Activated CD4-positive, CD25-positive, alpha-beta regulatory T cell (primary cell): ENCODE data around the gene THAP7.
"Not testable (repeated sequence)": the region's sequence is repeated elsewhere in the genome, so short reads cannot be mapped to it uniquely, and the experiment has no call there.

Experiments used
- DNase-seq, 4 experiments: peaks; one replicate each; lab custom pipeline; 2025; lab: John Stamatoyannopoulos, UW

THAP7 gene, protein sequence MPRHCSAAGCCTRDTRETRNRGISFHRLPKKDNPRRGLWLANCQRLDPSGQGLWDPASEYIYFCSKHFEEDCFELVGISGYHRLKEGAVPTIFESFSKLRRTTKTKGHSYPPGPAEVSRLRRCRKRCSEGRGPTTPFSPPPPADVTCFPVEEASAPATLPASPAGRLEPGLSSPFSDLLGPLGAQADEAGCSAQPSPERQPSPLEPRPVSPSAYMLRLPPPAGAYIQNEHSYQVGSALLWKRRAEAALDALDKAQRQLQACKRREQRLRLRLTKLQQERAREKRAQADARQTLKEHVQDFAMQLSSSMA

DNA sequence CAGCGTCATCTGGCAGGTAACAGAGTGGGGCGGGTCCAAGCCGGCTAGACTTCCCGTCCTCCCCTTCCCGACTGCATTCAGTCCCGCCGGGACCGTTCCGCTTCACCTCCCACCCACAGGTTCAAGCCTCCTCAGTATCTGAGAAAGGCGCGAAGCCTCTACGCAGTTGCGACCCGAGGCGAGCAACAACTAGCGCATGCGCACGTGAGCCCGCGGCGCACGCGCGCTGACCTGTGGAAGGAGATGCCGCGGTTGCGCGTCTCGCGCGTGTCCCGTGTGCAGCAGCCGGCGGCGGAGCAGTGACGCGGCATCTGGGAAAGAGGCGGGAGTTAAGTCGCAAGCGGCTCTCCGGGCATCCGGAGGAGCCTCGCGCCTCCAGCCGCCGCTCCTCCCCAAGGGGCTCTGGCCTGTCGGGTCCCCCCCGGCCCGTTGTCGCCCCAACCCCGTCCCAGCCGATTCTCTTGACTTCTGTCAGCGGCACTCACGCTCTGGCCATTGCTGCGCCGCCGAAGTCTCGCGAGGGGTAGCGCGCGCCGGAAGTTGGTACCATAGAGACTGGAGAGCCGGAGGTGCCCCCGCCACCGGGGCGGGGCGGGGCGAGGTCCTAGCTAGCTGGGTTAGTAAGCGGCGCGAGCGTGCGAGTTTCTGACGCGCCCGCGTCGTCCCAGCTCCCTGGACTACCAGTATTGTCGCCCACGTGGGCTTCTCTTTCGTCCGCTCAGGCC lies at the start of gene THAP7:
Gene THAP7, minus strand, starts transcription at position 518 of the 725 bp plus-strand sequence. Its CDS starts 207 bp downstream, at position 311.
- DNase-seq, result peak; percentile 91 to 96 (median 94)

DNA sequence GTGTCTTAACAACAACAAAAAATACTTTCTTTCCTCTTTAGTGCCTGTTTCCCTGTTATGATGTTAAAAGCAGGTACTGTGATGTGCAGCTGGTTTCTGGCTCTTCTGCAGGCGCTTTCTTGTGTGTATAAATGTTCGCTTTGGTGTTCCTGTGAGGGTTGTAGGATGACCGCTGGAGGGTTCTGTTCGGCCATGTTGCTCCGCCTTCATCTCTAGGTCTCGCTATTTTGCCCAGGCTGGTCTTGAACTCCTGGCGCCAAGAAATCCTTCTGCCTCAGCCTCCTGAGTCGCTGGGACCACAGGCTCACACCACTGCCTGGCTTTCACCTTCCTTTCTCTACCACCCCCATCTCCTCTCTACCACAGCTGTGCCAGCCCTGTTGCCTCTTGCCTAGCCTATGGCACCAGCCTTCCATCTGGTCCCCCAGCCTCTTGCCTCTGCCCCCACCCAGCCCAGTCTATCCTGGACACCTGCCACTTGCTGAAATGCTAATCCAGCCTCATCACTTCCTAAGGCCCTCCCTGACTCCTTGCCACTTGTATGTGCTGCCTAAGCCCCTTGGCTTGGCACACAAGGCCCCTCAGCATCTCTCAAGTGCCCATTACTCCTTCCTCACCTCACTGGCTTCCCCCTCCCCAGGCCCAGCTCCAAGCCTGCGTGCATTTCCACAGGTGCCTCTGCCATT lies 49.4 kb upstream of the THAP7 start:
- no peak for DNase-seq

DNA sequence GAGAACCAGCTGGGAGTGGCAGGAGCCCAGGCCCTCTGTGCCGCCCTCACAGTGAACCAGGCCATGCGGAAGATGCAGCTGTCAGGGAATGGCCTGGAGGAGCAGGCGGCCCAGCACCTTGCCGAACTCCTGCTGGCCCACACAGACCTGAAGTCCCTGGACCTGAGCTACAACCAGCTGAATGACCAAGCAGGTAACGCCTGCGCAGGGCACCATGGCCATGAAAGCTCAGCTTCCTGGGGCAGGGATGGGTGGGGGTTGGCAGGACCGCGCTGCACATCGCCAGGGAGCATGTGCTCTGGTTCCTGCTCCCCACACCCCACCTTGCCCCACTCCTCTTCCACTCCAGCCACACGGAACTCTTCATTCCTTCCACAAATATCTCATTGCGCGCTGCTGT lies 47.0 kb upstream of the THAP7 start:
- not testable (repeated sequence) for DNase-seq

DNA sequence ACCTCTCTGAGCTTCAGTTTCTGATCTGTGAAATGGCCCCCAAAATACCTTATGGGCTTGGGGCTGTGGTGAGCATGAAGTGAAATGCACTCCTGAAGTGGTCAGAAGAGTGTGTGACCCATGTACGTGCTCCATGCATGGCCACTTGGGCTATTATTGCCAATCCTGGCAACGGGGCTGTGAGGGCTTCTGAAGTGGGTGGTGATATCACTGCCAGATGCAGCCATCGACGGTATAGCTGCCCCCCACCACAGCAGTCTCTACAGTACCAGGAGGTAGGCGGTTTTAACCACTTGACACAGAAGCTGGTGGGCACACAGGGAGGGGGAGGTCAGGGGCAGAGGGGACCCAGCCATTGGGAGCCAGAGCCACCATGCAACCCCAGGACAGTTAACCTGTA lies 46.5 kb upstream of the THAP7 start:
- DNase-seq, result not testable (repeated sequence)

DNA sequence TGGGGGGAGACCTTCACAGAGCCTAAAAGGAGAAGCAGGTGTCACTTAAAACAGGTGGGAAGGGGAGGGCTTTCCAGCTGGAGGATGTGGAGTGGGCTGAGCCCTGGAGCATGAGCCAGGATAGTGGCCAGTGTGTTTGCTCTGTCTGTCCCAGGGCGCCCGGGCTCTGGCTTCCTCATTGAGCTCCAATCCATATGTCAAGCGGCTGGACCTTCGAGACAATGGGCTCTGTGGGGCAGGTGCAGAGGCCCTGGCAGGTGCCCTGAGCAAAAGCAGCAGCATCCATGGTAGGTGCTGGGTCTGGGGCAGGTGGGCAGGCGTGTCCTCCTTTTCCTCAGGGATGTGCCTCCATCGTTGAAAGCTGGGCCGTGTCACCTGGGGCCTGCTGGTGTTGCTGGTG lies 45.8 kb upstream of the THAP7 start:
- DNase-seq, result no peak

DNA sequence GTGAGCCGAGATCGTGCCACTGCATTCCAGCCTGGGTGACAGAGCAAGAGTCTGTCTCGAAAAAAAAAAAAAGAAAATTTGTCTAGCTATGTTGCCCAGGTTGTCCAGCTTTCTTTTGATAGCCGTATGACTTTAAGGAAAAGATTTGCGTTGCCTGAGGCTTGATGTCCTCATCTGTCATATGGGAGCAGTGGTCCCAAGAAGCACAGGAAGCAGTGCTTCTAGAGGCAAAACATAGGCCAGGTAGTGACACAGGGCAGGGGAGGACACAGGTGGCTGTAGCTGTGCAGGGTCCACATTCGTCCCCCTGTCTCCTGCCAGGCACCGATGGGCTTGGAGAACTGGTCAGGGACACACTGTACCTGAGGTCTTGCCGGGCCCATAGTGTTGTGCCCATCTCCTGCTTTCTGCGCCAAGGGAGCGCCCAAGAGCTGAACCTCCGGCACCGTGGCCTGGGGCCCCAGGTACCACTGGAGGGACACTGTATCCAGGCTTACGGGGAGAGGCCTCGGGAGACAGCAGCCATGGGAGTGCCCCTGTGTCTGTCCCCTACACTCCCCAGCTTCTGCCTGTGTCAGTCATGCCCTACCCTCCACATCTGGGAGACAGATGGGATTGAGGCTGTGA lies 45.2 kb upstream of the THAP7 start:
- no peak for DNase-seq

DNA sequence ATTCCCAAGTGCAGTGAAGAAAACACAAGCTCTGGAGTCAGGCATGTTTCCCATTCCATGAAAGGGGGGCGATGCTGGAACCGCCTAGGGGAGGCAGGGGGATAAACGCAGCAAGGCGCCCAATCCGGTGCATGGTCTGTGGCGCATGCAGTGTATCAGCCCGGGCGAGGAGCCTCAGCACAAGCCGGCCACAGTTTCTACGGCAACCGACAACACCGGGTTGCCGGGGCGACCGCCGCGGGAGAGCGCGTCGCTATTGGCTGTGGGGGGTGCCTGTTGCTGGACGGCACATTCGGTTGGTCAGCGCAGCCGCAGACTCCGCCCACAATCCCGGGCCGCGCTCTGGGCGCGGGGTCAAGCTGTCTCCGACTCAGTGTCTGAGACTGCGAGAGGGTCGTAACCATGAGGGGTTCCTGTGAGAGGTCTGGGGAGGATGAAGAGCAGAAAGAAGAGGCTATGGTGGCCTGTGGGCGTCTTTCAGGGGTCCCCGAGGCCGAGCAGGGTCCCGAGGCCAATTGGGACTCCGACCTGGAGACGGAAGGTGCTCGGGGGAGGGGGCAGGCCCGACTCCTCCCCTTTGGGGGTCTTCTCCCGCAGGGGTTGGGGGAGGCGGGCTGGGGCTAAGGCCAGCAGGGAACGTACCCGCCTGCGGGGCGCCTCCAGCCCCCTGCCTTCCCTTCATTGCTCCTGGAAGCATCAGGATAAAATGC lies 43.8 kb upstream of the THAP7 start, which contains the start of gene LRRC74B:
Gene LRRC74B, plus strand, starts transcription at position 362 of the 710 bp plus-strand sequence. Its CDS starts 41 bp downstream, at position 403.
- DNase-seq, result peak; percentile 45 to 48 (median 46)

DNA sequence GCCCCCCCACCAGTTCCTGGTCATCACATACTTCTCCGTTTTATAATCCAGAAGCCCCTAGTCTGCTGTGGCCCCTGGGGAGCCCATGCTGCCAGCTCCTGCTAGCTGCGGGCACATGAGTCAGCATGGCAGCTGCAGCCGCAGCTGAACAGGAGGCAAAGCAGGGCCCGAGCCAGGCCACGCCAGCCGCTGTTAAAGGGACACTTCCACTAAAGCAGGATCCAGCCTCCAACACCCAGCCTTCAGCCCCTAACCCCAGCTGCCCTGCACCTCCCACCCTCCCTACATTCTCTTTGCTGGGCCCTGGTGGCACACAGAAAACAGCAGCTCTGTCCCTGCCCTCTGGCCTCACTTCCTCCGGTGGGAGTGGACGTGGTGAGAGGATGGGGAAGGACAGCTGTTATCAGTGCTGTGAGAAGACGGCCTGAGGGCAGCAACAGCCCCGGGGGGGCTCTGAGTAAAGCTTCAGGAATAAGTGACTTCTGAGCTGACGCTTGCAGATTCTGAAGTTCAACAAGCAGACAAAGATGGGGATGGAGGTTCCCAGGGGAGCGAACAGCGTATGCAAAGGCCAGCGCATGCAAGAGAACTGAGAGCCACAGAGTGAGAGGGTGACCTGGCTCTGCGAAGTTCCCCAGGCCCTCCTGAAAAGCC lies 43.1 kb upstream of the THAP7 start:
- DNase-seq, result no peak

DNA sequence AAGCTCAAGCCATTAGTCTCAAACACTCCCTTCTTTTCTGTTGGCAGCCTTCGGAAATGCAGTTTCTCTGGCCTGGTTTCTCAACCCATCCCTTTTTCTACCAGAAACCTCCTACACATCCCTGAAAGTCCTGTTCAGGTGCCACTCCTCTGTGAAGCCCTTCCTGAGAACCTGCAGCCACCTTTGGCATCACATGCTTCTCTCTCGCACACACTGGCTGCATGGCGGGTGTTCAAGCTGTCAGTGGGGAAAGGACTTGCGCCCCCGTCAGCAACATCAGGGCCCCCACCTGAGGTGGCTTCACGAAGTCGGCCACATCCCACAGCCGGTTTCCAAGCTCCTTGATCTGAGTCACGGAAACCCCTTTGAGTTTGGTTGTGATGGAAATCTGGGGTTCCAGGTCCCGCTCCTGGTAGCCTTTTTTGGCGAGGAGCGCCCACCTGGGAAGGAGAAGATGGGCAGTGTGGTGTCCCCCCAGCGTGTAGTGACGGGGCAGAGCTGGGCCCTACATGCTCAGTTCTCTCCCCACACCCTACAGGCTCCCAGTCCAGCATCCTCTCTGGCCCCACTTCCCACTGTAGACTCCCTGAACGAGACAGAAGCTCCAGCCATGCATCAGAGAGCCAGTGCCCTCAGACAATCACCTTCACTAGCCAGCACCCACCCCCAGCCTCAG lies 42.1 kb upstream of the THAP7 start:
- DNase-seq, result no peak

DNA sequence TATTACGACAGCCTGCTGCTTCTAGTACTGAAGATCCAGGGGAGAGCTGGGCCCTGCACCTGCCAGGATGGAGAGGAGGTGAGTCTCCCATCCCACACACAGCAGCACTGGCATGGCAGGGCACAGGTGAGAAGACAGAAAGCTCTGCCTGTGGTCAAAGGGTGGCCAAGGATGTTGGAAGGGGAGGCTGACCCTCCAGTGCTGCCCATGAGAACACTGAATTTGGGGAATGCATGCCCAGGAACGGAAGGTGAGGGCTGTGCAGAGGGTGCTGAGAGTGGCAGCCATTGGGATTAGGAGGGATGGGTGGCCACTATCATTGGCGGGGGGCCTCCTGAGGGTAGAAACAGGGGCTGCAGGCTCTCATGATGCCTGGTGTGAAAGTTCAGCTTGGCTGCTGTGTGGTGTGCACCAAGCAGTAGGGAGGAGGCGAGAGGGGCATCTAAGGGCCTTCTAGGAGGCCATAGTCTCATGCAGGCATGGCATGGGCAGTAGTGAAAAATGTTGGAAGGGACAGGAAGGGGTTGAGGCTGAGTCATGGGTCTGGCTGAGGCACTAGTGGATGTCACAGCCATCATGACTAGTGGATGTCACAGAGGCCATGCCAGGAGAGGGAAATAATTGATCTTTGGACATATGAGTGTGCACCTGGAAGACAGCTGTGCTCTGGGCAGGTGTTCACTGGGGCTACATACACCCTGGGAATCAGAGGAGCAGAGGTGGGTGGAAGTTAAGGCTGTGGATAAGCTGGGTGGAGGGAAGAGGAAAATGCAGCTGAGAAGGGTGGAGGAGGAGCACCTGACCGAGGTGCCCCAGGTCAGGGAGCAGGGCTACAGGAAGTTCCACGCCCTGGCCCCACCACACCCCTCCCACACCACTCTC lies 41.3 kb upstream of the THAP7 start:
- DNase-seq, result no peak

DNA sequence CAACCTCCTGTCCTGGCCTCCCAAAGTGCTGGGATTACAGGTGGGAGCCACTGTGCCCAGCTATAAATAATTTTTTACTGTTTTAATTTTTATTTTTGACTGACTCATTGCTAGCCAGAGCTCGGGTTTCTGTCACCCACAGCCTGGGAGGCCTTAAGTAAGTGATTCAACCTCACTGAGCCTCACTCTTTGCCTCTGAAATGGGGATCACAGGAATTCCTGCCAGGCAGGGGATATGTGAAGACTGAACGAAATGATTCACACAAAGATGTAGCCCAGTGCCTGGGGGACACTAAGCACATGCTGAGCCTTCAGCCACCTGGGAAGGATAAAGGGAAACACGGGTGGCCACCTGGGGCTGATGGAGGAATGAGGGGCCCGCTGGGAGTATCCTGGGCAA lies 40.0 kb upstream of the THAP7 start:
- DNase-seq, result no peak

DNA sequence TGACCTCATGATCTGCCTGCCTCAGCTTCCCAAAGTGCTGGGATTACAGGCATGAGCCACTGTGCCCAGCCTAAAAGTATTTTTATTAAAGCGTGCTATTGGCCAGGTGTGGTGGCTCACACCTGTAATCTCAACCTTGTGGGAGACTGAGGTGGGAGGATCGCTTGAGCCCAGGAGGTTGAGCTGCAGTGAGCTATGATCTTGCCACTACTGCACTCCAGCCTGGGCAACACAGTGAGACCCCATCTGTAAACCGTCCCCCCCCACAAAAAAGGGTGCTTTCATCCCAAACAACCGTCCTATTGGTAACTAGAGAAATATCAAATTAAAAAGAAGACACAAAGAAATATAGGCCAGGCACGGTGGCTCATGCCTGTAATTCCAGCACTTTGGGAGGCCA lies 37.2 kb upstream of the THAP7 start:
- not testable (repeated sequence) for DNase-seq

DNA sequence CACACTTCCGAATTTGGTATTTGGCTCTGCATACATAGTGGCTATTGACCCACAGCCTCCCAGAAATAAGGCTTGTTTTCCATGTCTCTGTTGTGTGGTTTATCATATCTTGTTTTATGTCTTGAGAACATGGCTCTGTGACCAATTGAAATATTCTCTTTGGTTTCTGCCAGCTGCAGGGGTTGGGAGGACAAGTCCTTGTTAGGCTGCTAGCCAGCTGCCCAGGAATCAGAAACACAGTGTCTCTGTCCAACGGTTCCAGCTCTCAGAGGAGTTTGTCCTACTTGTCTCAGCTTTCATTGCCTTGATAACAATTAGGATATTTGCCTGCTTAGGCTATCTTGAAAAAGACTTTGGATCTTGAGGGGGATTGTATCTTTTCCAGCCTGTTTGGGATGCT lies 36.5 kb upstream of the THAP7 start:
- DNase-seq, result no peak

DNA sequence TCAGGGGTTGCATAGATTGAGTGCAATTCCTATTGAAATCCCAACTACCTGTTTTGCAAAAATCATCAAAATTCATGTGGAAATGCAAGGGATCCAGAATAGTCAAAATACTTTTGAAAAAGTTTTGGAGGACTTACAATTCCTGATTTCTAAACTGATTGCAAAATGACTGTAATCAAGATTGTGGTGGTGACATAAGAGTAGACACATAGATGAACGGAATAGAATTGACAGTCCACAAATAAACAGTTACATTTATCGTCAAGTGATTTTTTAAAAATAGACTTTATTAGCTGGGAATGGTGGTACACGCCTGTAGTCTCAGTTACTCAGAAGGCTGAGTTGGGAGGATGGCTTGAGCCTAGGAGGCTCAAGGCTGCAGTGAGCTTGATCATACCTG lies 33.1 kb upstream of the THAP7 start:
- no peak for DNase-seq

DNA sequence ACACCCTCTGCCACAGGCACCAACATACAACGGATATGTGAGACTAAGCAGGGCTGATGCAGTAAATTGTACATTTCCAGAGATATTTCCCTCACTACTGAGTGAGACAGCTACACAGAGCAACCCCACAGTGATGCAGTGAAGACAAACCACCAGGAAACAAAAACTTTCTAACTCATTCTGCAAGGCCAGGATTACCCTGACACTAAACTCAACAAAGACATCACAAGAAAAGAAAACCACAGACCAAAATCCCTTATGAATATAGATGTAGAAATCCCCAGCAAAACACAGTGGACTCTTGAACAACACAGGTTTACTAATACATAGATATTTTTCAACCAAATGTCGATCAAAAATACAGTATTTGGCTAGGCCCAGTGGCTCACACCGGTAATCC lies 32.0 kb upstream of the THAP7 start:
- DNase-seq, result no peak

DNA sequence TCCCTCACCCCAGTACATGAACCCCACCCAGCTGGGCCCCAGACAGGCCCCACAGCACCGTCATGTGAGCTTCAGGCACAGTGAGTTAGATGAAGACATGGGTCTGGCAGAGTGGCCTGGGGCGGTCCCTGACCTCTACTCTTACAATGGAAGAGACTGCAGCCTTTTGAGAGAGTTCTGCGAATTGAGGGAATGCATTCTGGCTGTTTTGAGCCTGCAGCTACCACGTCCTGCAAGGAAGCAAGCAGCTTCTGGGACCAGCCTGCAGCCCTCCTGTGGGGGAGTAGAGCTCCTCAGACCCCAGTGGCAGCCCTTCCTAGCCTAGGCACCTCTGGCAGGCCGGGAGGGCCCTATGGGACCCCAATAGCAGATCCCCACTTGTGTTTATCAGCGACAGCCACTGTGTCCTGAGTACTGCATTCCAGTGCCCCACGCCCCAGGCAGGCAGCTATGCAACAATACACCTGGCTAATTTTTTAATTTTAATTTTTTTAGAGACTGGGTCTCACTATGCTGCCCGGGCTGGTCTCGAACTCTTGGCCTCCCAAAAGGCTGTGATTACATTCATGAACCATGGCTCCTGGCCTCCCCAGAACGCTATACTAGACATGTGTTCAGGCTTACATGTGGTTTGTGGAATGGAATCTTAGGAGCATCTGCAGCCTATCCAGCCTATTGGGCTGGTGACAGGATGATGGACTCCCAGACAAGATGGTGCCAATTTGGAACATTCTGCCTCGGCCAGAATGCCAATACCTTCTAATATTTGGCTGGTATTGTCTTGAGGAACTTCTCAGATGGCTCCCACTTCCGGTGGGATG lies 31.2 kb upstream of the THAP7 start:
- DNase-seq, result no peak

DNA sequence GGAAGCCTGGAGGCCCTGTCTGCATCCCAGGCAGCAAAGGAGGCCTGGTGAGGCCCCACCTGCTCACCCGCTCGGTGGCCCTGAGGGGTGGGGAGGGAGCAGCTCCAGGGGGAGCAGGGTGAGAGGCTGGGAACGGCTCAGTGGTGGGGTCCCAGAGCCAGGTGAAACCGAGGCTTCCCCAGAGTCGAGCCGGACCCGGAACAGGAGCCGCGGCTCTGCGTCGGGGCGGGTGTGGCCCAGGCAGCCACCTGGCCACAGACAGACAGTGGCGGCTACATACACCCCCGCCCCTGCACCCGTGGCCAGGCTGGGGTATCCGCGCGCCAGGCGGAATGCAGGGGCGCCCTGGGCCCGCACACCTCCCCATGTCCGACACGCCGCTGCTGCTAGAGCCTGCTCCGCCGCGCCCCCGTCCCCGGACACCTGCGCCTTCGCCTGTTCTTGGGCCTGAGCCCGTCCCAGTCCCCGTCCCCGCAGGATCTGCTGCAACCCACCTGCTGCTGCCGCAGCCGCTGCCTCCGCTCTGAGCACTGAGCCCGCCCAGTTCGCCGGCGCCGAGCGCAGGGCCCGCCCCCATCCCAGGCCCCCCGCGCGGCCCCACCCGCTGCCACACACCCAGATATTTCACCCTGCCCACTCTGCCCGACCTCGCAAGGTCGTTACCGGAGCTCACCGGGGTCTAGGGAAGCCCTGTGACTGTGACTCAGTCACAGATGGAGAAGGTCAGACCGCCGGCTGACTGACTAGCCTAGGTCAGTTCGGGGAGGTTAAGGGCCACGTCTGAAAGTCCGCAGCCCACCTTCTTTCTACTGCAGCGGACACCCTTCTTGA lies 30.3 kb upstream of the THAP7 start, which contains the start of gene SLC7A4:
Gene SLC7A4, minus strand, starts transcription at position 525 of the 831 bp plus-strand sequence. CDS start 749 bp downstream, outside the sequence.
- no peak for DNase-seq
